Measurements from ENCODE around the gene PTTG1IP. TPM values are rescaled to one million over a fixed set of nuclear protein-coding genes. Genes with fewer than 3 reads are reported as not detected.

Gene PTTG1IP
- total and polyA plus RNA-seq, 2 donors (not counting 1 experiment from before 2014, with no cell fraction given): 229 to 240 TPM

GRCh38 chr21:44891631-44892031, 18.1 kb upstream of the PTTG1IP start:
- Histone ChIP-seq H3K36me3 (ENCODE audit: control insufficient read depth, insufficient read depth, low read length) (no peaks in the 10 kb centered on the region), H3K27me3 (ENCODE audit: control insufficient read depth, insufficient read depth, low read length) (peaks cover 12% of the 10 kb centered on the region), H3K4me3 (replicated peaks in 1 of 4; ENCODE audit: control extremely low read depth in 1 of 4, insufficient read depth in 1 of 4, low read depth in 3 of 4, low read length in 4 of 4) (no peak overlapping the region), H3K27ac (ENCODE audit: insufficient read depth, low read length) (no peak overlapping the region), H3K4me1 (ENCODE audit: control insufficient read depth, extremely low read depth, insufficient read depth, low read length) (no peaks in the 10 kb centered on the region), H3K4me2 (ENCODE audit: extremely low read depth, insufficient read depth, low read length) (no peak overlapping the region), H4K20me1 (ENCODE audit: control insufficient read depth, extremely low read depth, insufficient read depth, low read length) (no peaks in the 10 kb centered on the region), H3K9me3 (ENCODE audit: control insufficient read depth, insufficient read depth, low read depth, low read length) (no peaks in the 10 kb centered on the region), H3K79me2 (ENCODE audit: control insufficient read depth, insufficient read depth, low read length) (no peaks in the 10 kb centered on the region), H3K9ac (ENCODE audit: insufficient read depth, low read length) (no peak overlapping the region), H2AFZ (ENCODE audit: low read length) (no peak overlapping the region)
- no peak for TF ChIP-seq CTCF (conservative IDR thresholded peaks at IDR 0.05 in 1 of 2, IDR thresholded peaks at IDR 0.05 in 1 of 2; ENCODE audit: low read depth in 1 of 2, low read length in 2 of 2)
- TF ChIP-seq EZH2 (IDR thresholded peaks at IDR 0.05; ENCODE audit: low read length, missing control alignments): no peak
- DNase-seq (ENCODE audit: low read depth in 2 of 2): no peak

GRCh38 chr21:44890961-44891541, 17.6 kb upstream of the PTTG1IP start:
- H3K27me3 ChIP-seq (ENCODE audit: control insufficient read depth, insufficient read depth, low read length): peaks cover 12% of the 10 kb centered on the region
- H3K27ac ChIP-seq (ENCODE audit: insufficient read depth, low read length): no peak overlapping the region
- no peaks in the 10 kb centered on the region for H3K36me3 ChIP-seq (ENCODE audit: control insufficient read depth, insufficient read depth, low read length)
- H3K9me3 ChIP-seq (ENCODE audit: control insufficient read depth, insufficient read depth, low read depth, low read length): no peaks in the 10 kb centered on the region
- H2AFZ ChIP-seq (ENCODE audit: low read length): no peak overlapping the region
- no peak for TF ChIP-seq EZH2 (IDR thresholded peaks at IDR 0.05; ENCODE audit: low read length, missing control alignments)
- TF ChIP-seq CTCF (conservative IDR thresholded peaks at IDR 0.05 in 1 of 2, IDR thresholded peaks at IDR 0.05 in 1 of 2; ENCODE audit: low read depth in 1 of 2, low read length in 2 of 2): no peak
- no peak overlapping the region for H3K9ac ChIP-seq (ENCODE audit: insufficient read depth, low read length)
- no peak overlapping the region for H3K4me2 ChIP-seq (ENCODE audit: extremely low read depth, insufficient read depth, low read length)
- no peaks in the 10 kb centered on the region for H3K79me2 ChIP-seq (ENCODE audit: control insufficient read depth, insufficient read depth, low read length)
- no peaks in the 10 kb centered on the region for H3K4me1 ChIP-seq (ENCODE audit: control insufficient read depth, extremely low read depth, insufficient read depth, low read length)
- no peaks in the 10 kb centered on the region for H4K20me1 ChIP-seq (ENCODE audit: control insufficient read depth, extremely low read depth, insufficient read depth, low read length)
- H3K4me3 ChIP-seq (replicated peaks in 1 of 4; ENCODE audit: control extremely low read depth in 1 of 4, insufficient read depth in 1 of 4, low read depth in 3 of 4, low read length in 4 of 4): no peak overlapping the region
- no peak for DNase-seq (ENCODE audit: low read depth in 2 of 2)

DNA sequence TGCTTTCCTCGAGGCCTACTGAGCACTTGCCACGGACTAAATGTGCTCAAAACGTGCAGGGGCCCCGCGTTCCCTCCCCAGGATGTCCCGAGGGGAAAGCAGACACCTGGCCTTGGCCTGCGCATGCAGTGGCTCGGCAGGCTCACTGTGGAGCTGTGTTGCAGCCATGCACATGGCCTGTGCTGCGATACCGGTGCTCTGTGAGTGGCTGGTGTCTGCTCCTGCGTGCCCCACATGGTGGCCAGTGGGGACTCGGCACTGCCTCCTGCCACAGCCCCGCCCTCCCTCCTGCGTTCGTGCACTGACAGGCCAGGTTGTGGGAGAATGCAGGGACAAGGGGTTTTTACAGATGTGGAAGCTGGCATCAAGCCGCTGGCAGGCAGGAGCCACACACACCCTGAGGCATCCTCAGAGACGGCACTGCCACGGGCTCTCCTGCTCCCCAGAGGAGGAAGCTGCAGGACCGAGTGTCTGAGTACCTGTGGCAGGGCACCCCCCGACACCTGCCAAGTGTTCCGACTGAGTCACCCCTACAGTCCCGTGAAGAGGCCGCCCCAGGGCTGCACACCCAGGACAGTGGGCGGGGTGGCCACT, 16.9 kb upstream of the PTTG1IP start:
- H3K27ac ChIP-seq (ENCODE audit: insufficient read depth, low read length): no peak overlapping the region
- H3K36me3 ChIP-seq (ENCODE audit: control insufficient read depth, insufficient read depth, low read length): no peaks in the 10 kb centered on the region
- no peak overlapping the region for H3K4me2 ChIP-seq (ENCODE audit: extremely low read depth, insufficient read depth, low read length)
- no peak overlapping the region for H3K9ac ChIP-seq (ENCODE audit: insufficient read depth, low read length)
- no peaks in the 10 kb centered on the region for H3K9me3 ChIP-seq (ENCODE audit: control insufficient read depth, insufficient read depth, low read depth, low read length)
- no peaks in the 10 kb centered on the region for H3K4me1 ChIP-seq (ENCODE audit: control insufficient read depth, extremely low read depth, insufficient read depth, low read length)
- H3K4me3 ChIP-seq (replicated peaks in 1 of 4; ENCODE audit: control extremely low read depth in 1 of 4, insufficient read depth in 1 of 4, low read depth in 3 of 4, low read length in 4 of 4): no peak overlapping the region
- TF ChIP-seq CTCF (conservative IDR thresholded peaks at IDR 0.05 in 1 of 2, IDR thresholded peaks at IDR 0.05 in 1 of 2; ENCODE audit: low read depth in 1 of 2, low read length in 2 of 2) (no peak), EZH2 (IDR thresholded peaks at IDR 0.05; ENCODE audit: low read length, missing control alignments) (no peak)
- H4K20me1 ChIP-seq (ENCODE audit: control insufficient read depth, extremely low read depth, insufficient read depth, low read length): no peaks in the 10 kb centered on the region
- peaks cover 12% of the 10 kb centered on the region for H3K27me3 ChIP-seq (ENCODE audit: control insufficient read depth, insufficient read depth, low read length)
- H3K79me2 ChIP-seq (ENCODE audit: control insufficient read depth, insufficient read depth, low read length): no peaks in the 10 kb centered on the region
- DNase-seq (ENCODE audit: low read depth in 2 of 2): no peak
- no peak overlapping the region for H2AFZ ChIP-seq (ENCODE audit: low read length)
